ENCODE measurements around the gene ZBTB46.

DNA sequence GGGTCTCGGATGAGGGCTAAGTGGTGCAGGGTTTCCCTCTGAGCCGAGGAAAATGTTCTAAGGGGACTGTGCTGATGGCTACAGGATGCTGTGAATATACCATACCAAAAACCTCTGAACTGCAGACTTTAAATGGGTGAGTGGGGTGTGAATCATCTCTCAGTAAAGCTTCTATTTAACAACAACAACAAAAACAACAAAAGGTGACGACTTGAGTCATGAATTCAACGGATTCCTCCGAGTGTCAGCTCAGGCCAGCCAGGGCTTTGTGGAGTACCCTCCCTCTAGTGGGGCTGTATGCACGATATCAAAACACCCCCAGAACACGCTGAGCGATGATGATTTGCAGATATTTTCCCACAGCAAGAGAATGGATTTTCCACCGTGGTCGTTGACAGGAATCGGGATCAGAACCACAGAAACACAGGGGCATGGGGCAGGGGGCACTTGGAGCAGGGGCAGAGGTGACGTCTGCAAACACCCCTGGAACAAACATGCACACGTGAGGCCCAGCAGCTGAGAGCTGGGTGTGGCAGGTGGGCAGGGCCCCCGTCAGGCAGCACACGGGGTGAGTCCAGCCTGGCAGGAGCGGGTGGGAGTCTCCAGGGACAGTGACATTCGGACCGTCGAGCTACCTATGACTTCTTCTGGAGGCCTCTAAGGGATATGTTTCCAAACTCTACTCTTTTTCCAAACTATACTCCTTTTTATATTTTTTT lies 52.9 kb downstream of the ZBTB46 start:
- TF ChIP-seq, protein P1, sequence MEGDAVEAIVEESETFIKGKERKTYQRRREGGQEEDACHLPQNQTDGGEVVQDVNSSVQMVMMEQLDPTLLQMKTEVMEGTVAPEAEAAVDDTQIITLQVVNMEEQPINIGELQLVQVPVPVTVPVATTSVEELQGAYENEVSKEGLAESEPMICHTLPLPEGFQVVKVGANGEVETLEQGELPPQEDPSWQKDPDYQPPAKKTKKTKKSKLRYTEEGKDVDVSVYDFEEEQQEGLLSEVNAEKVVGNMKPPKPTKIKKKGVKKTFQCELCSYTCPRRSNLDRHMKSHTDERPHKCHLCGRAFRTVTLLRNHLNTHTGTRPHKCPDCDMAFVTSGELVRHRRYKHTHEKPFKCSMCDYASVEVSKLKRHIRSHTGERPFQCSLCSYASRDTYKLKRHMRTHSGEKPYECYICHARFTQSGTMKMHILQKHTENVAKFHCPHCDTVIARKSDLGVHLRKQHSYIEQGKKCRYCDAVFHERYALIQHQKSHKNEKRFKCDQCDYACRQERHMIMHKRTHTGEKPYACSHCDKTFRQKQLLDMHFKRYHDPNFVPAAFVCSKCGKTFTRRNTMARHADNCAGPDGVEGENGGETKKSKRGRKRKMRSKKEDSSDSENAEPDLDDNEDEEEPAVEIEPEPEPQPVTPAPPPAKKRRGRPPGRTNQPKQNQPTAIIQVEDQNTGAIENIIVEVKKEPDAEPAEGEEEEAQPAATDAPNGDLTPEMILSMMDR (IDR thresholded peaks at IDR 0.05): no peak
- TF ChIP-seq ZFX (IDR thresholded peaks at IDR 0.05; ENCODE audit: borderline replicate concordance): no peak

Measured in 22Rv1 (cell line).